Activated CD4-positive, alpha-beta T cell treated with anti-CD3 and anti-CD28 coated beads for 48 hours (primary cell): Measurements from ENCODE around the gene SLC9A6.
"Not testable (repeated sequence)": the region's sequence is repeated elsewhere in the genome, so short reads cannot be mapped to it uniquely, and the experiment has no call there.

Source experiments
- DNase-seq: peaks from one replicate; pipeline ENCODE4 v3.0.0-alpha.2; 2020

SLC9A6 gene

DNA sequence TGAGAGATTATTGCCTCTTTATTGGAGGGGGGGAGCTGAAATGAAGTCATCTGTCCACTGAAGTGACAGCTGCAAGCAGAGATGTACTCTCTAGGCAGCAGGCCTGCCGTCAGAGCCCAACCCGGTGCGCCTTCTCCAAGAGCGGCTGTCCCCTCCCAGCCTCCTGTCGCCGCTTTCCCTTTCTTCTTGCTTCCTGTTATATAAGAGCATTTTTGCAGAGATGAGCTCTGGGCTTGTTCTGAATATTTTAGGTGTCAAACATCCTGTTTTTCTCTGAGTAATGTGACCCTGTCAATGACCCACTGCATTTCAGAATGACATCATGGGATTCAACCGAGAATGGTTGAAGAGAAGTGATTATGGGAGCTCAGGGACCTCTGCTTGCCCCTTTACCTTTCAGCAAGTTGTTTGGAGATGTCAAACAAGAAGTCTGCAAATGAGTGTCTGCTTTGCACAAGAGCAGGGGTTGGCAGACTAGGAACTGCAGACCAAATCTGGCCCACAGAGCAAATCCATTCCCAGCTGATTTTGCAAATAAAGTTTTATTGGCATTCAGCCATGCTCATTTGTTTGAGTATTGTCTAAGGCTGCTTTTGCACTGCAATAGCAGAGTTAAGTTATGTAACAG, 79.9 kb downstream of the SLC9A6 start:
- peak; percentile 4 for DNase-seq

DNA sequence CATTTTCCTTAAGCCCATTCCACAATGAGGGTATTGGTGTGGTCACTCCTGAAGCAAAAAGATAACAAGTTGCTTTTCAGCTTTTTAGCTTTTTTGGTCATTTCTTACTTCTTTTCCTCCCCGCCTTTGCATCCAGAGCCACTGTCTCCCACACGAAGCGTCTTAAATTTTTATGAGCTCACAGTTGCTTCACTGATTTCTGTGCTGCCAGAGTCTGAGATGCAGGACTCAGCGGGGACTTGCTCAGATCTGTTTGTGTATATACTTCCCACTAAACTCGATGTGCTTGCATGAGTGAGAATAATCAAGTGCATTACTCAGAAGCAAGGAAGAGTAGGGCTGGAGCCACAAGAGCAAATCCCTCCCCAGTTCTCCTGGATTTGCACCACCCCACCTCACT, 81.9 kb downstream of the SLC9A6 start:
- DNase-seq, result no peak

- DNase-seq, result no peak
Observed at GRCh38 chrX:136067966-136068365, 82.7 kb downstream of the SLC9A6 start.

DNA sequence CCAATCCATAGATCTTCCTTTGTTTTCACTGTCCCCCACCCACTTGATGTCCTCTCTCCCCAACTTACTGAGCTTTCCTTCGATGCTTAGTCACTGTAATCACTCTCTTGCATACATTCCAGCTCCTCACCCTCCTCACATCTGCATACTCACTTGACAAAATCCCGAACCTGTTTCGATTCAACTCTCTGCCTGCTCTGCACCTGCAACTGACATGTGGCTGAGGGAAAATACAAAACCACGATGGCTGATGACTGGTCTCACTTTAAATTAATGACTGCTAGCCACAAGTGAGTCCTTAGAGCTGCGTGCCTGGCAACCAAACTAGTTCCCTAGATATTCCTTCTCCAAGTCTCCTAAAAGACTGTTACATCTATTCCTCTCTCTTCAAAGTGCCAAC, 91.7 kb downstream of the SLC9A6 start:
- DNase-seq, result no peak

- DNase-seq, result no peak
Observed at GRCh38 chrX:136080766-136081165, 95.5 kb downstream of the SLC9A6 start.

DNA sequence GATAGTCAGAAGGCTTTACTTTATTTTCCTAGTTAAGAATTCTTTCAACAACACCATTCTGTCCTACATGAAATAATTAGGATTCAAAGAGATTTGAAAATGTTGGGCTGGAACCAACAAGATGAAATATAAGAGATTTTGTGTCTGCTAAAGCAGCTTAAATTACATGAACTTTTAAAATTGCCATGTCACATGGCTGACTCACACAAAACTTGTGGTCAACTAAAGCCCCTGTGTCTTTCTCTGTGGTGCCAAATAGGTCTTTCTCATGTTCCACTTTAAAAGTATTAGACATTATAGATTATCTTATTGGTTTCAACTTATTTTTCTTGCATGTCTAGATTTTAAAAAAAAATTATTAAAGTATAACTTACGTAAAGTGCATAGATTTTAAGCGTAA, 101.3 kb downstream of the SLC9A6 start:
- DNase-seq, result no peak

DNA sequence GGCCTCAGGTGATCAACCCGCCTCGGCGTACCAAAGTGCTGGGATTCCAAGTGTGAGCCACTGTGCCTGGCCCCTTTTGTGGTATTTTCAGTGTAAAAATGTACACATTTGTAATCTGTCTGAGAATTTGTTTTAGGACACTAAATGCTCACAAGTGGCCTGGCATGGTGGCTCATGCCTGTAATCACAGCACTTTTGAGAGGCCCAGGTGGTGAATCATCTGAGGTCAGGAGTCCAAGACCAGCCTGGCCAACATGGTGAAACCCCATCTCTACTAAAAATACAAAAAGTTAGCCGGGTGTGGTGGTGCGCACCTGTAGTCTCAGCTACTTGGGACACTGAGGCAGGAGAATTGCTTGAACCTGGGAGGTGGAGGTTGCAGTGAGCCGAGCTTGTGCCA, 106.7 kb downstream of the SLC9A6 start:
- not testable (repeated sequence) for DNase-seq

GRCh38 chrX:136094962-136095361, 109.7 kb downstream of the SLC9A6 start:
- no peak for DNase-seq
